GM10248 (cell line): ENCODE data around the gene TSC22D1.

Experiments used
- CTCF ChIA-PET: fragments of 300-600 bp; sonication (Branson Sonifier 250); formaldehyde crosslinking; extraction: SDS; loops from one replicate; lab custom pipeline; 2021; ENCODE audit warnings: antibody characterized with exemption; lab: Yijun Ruan, JAX
- POLR2A ChIA-PET: fragments of 350-650 bp; sonication (Branson Sonifier 250); formaldehyde crosslinking; extraction: SDS; loops from one replicate; lab custom pipeline; 2020; ENCODE audit warnings: antibody characterized with exemption; lab: Yijun Ruan, JAX
- DNase-seq: peaks from one replicate; pipeline ENCODE4 v3.0.0; 2012; ENCODE audit errors: extremely low spot score
- TF ChIP-seq, protein P1 (sequence below): IDR thresholded peaks from 2 replicates; pipeline ENCODE4 v1.5.1; 2012; ENCODE audit warnings: mild to moderate bottlenecking, low read depth; ENCODE audit errors: extremely low read depth, missing control alignments, control extremely low read depth

TSC22D1 gene

DNA sequence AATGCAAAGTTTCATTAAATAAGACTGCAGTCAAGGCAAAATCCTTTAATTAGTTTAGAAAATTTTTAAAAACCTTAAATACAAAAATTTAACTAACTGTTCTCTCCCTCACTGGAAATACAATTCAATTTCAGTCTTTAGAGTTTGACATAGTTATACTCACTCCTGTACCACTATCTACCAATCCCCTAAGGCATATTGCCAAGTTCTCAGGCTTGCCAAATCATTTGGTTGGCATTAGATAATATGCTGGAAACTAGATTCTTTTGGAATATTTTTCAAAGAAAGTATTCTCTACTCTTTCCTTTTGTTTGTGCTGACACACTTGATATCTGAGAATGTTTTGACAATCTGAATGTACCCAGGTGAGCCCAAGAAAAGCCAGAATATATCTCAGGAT lies 77.2 kb downstream of the TSC22D1 start:
- POLR2A ChIA-PET: no interaction called here
- TF ChIP-seq, protein P1, sequence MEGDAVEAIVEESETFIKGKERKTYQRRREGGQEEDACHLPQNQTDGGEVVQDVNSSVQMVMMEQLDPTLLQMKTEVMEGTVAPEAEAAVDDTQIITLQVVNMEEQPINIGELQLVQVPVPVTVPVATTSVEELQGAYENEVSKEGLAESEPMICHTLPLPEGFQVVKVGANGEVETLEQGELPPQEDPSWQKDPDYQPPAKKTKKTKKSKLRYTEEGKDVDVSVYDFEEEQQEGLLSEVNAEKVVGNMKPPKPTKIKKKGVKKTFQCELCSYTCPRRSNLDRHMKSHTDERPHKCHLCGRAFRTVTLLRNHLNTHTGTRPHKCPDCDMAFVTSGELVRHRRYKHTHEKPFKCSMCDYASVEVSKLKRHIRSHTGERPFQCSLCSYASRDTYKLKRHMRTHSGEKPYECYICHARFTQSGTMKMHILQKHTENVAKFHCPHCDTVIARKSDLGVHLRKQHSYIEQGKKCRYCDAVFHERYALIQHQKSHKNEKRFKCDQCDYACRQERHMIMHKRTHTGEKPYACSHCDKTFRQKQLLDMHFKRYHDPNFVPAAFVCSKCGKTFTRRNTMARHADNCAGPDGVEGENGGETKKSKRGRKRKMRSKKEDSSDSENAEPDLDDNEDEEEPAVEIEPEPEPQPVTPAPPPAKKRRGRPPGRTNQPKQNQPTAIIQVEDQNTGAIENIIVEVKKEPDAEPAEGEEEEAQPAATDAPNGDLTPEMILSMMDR: no peak
- DNase-seq: no peak
- CTCF ChIA-PET: no interaction called here

DNA sequence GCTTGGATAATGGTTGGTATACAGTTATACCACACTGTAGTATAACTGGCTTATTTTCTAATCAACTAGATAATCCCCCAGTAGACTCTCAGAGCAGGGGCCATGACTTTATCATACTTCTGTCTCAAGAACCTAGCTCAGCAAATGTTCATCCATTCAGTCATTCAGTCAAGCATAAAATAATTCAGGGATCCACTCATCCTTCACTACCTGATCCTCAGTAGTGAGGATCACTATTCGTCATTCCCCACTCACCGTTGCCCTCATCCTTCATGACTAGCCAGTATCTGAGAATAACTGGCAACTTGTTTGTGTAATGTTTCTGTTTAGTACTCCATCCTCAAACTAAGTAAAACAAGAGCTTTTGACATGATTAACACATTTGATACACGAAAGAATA lies 77.6 kb downstream of the TSC22D1 start:
- TF ChIP-seq, protein P1: no peak
- DNase-seq: no peak
- ChIA-PET POLR2A (no interaction called here), CTCF (interaction anchor here (1.0 kb wide), 1 partner anchor 9 kb away, joined by 5 read pairs; no protein-coding TSS in a partner anchor)

DNA sequence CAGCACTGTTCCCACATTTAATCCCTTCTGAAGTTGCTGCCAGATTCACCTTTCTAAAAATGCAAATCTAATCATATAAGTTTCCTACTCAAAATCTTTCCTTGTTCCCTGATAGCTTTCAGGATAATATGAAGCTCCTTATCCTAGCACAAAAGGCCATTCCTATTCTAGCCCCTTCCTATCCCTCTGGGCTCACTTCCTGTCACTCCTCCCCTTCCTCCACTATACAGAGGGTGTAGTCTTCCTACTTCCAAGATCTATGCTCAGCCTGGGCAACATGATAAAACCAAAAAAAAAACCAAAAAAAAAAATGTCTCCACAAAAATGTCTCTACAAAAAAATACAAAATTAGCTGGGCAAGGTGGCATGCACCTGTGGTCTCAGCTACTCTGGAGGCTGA lies 78.3 kb downstream of the TSC22D1 start:
- DNase-seq: no peak
- CTCF ChIA-PET: interaction anchor here (1.0 to 1.5 kb wide), 2 partner anchors 10 to 15 kb away, joined by 3 to 5 read pairs; no protein-coding TSS in a partner anchor
- POLR2A ChIA-PET: no interaction called here
- TF ChIP-seq, protein P1: no peak

DNA sequence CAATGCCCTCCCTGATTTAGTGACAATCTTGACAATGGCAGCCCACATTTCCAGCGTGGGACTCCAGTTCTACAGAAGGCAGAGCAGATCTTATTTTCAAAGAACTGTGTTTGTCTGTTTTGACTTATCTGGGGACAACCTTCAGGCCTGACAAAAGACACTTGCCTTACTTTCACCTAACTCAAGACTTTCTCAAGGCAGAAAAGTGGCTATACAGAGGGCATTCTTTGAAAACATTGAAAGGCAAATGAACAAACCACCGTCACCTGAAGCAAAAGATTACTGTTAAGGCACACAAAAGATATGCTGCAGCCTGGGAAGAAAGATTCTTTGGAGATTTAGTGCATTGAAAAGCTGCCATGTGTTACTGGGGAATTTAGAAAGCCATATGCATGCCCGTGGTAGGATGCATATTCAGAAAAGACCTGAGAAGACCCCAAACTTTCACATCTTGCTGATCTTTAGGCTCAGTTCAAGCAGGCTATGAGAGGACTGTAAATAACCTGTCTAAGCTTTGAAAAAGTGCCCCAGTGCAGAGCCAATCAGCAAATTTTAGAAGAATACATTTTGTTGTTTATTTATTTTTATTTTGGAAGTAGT lies 82.8 kb downstream of the TSC22D1 start:
- ChIA-PET POLR2A (no interaction called here), CTCF (interaction anchor here (1.5 to 3.4 kb wide), 2 partner anchors 9 to 10 kb away, joined by 4 to 19 read pairs; no protein-coding TSS in a partner anchor)
- DNase-seq: no peak
- TF ChIP-seq, protein P1: no peak

DNA sequence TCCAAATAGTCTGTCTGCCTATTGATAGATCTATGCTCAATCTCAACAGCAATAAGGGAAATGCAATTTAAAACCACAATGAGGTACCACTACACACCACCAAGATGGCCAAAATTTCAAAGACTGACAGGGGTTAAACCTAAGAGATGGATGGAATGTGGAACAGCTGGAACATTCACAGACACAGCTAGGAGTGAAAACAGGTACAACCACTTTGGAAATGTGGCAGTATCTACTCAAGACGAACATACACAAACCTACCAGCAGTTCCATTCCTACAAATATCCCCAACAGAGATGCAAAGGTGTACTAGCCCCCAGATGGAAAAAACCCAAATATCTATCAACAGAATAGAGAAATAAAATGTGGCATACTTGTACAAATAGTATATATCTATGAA lies 86.4 kb downstream of the TSC22D1 start:
- CTCF ChIA-PET: interaction anchor here (0.8 kb wide), 1 partner anchor 62 kb away, joined by 3 read pairs; no protein-coding TSS in a partner anchor
- no peak for DNase-seq
- POLR2A ChIA-PET: interaction anchor here (0.7 kb wide), 1 partner anchor 538 kb away, joined by 5 read pairs; no protein-coding TSS in a partner anchor
- TF ChIP-seq, protein P1: no peak

DNA sequence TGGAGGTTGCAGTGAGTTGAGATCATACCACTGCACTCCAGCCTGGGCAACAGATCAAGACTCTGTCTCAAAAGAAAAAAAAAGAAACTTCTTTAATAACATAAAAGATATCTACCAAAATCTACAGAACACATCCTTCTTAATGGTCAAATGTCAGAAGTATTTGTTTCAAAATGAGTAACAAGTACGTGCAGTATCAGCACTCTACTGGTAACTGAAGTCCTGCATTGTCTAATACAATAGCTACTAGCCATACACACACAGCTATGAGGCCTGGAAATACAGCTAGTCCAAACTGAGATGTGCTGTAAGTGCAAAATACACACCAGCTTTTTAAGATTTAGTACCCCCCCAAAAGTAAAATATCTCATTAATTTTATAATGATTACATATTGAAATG lies 88.1 kb downstream of the TSC22D1 start:
- CTCF ChIA-PET: interaction anchor here (0.6 to 0.9 kb wide), 2 partner anchors 9 to 486 kb away, joined by 3 to 4 read pairs; no protein-coding TSS in a partner anchor
- DNase-seq: peak; percentile 34
- POLR2A ChIA-PET: no interaction called here
- TF ChIP-seq, protein P1: no peak
